G401.6 (cell line): ENCODE results near the gene CHMP1A.
"Not testable (repeated sequence)": the region's sequence is repeated elsewhere in the genome, so short reads cannot be mapped to it uniquely, and the experiment has no call there.

Source experiments
- FAIRE-seq: peaks from 2 replicates; lab custom pipeline; 2012; peaks lifted over from hg19 to GRCh38; lab: Jason Lieb, UNC

Gene CHMP1A

DNA sequence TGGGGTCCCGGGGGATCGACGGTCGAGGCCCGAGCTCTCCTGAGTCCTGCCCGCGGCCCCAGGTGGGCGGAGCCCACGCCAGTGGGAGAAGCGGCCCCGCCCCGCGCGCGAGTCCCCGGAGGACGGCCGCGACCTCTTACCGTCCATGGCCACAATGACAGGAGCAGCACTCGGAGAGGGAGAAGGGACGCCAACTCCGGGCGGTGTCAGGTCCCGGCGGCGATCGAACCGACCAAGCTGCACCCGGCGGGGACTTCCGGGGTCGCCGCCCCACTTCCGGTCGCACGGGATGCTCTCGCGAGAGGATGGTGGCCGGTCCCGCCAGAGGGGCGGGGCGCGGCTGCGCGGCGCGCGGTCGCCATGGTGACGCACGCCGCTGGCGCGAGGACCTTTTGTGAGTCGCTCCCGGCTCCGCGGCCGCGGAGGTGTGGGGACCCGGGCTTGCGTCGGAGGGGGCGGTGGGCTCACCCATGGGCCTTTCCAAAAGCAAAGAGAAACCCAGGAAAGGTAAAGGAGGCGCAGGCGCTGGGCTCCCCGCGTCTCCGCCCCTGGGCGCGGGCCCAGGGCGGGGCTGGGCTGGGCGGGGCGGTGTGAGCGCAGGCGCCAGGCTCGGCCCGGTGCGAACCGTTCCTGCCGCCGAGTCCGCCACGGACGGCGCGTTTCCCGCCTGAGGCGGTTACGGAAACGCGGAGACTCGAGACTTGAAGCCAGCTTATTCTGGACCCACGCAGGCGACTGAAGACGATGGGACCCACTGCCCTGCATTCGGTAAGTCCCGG is at the start of gene CHMP1A, which contains the start of gene SPATA33:
CHMP1A (minus strand) TSS at position 267 of the 779 bp plus-strand sequence; CDS start at position 147, 120 bp downstream.
SPATA33 (plus strand) TSS at position 395 of the 779 bp plus-strand sequence; CDS start at position 471, 76 bp downstream.
- no peak for FAIRE-seq

- no peak for FAIRE-seq
These were observed 49.2 kb upstream of the CHMP1A start for GRCh38 chr16:89706518-89707260.

- no peak for FAIRE-seq
These were observed 47.5 kb upstream of the CHMP1A start for GRCh38 chr16:89705006-89705405.

DNA sequence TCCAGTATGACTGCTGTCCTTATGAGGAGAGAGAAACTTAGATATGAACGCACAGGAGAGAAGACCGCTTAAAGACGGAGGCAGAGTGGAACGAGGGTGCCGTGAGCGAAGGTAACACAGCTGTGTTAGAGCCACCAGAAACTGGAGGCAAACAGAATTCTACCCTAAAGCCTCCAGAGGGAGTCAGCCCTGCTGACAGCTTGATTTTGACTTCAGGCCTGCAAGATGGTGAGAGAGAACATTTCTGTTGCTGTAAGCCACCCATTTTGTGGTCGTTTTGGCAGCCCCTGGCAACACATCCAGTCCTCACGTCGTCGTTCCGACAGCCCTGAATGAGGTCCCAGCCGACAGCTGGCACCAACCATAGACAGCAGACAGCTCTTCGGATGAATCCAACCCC is 46.8 kb upstream of the CHMP1A start:
- no peak for FAIRE-seq

GRCh38 chr16:89701425-89702406 is 44.2 kb upstream of the CHMP1A start, which contains the start of gene SPATA2L:
Gene SPATA2L, minus strand, starts transcription at chr16:89701705. Its CDS starts 473 bp downstream, at chr16:89701232.
- peak; percentile 95 for FAIRE-seq

DNA sequence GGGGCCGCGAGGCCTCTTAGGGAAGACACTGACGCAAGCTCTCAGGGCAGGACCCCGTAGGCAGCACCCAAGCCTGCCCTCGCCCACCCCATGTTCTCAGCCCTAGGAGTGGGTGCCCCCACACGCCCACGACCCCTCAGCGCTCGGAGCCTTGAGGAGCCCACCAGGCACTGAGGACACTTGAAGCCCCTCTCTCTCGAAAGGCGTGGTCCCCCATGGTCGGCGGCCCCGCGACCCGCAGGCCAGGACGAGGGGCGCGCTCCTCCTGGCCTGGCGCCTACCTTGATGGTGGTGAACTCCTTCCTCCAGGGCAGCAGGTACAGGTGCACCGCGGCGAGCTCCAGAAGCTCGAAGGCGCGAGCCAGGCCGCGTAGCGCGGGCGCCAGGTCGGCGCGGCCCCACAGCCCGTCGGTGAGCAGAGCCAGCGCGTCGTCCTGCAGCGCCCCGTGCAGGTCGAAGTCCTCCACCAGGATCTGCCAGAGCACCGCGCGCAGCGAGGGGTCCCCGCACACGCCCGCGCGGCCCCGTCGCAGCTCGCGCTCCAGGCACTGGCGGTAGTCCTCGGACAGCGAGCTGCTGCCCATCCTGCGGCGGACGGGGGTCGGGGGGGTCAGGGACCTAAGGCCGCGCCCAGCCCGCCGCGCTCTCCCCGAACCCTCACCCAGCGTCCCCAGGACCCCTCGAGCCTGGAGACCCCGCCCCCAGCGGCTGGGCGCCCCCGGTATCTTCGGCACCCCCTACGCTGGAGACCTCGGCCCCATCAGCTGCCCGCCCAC is 43.3 kb upstream of the CHMP1A start:
- no peak for FAIRE-seq

- FAIRE-seq = peak; percentile 99
These were observed 42.7 kb upstream of the CHMP1A start for GRCh38 chr16:89700100-89700648.

GRCh38 chr16:89699629-89700099 is 42.2 kb upstream of the CHMP1A start:
- FAIRE-seq = not testable (repeated sequence)

GRCh38 chr16:89698717-89699116 is 41.2 kb upstream of the CHMP1A start:
- FAIRE-seq = not testable (repeated sequence)

DNA sequence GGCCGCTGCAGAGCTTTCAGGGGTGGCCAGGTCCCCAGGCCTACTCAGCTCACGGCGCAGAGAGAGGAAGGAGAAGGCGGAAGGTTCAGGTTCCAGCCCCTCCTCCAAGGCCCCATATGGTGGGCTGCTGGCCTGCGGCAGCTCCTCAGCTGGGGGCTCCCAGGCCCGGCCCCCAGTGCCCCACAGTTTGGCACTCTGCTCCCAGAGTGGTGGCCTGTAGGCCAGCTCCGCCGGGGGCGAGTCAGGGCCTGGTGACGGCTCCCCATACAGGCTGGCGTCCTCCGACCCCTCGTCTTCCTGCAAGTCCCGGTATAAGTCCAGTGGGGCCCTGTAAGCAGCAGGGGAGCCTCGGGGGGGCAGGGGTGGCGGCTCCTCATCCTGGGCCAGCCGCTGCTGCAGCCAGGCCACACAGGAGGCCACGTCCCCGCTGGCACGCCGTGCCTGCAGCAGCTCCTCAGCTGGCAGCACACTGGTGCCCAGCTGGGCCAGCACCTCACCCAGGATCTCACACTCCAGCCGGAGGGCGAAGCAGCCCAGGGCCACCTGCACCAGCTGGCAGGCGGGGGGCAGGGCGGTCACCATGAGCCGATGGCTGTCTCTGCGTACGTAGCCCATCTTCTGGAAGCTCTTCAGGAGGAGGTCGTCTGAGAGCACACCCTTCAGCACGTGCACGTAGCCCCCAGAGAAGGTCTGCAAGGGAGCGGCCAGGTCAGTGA is 40.3 kb upstream of the CHMP1A start:
- FAIRE-seq = no peak

GRCh38 chr16:89697161-89697615 is 39.7 kb upstream of the CHMP1A start:
- FAIRE-seq = no peak

- FAIRE-seq = no peak
These were observed 39.2 kb upstream of the CHMP1A start for GRCh38 chr16:89696670-89697128.

DNA sequence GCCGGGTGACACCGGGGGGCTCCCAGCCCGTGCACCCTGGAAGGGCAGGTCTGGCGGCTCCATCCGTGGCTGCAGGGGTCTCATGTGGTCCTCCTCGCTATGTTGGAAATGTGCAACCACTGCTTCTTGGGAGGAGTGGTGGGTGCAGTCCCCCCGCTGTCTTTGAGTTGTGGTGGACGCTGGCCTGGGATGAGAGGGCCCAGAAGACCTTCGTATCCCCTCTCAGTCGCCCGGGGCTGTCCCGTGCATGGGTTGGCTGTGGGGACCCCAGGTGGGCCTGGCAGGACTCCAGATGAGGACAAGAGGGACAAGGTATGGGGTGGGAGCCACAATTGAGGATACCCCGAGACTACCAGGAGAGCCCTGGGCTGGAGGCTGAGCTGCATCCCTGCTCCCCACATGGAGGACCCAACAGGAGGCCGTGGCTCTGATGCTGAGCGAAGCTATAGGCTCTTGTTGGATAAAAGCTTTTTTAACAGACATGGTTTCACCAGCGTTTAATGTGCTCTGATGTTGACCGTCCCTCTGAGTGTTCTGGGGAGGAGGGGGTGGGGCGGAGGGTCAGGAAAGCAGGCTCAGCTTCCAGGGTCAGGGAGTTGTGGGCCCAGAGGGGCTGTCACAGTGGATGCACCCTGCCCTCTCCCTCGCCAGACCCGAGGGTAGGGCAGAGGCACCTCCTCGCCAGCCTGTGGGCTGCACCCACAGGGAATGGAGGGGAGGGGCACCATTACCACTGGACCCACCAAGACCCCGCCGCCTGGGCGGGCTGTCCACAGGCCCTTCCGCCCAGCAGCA is 38.6 kb upstream of the CHMP1A start:
- FAIRE-seq = no peak

DNA sequence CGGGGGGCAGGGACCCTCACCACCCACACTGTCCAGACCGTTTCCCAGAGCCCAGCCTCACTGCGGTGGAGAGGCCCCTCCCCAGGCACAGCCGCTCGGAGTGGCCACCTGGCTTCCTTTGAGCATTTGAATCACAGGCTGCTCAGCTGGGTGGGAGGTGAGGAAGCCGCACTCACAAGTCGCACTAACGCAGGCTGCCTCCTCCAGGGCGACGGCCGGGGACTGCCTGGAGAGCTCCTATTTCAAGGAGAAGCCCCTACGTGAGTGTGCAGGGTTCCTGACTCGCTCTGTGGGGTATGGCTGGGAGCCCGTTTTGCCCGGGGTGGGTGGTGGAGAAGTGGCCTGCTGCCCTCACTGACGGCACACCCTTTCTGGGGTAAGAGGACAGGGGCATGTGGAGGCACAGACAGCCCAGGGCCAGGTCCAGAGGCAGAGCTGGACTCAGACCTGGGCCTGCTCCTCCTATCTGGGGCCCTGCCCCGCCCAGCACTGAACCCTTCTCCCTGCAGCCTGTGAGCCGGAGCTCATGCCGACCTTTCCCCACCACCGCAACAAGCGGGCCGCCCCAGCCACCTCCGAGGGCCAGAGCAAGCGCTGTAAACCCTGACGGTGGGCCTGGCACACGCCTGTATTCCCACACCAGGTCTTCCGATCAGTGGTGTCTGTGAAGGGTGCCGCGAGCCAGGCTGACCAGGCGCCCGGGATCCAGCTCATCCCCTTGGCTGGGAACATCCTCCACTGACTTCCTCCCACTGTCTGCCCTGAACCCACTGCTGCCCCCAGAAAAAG is 37.8 kb upstream of the CHMP1A start:
- no peak for FAIRE-seq

DNA sequence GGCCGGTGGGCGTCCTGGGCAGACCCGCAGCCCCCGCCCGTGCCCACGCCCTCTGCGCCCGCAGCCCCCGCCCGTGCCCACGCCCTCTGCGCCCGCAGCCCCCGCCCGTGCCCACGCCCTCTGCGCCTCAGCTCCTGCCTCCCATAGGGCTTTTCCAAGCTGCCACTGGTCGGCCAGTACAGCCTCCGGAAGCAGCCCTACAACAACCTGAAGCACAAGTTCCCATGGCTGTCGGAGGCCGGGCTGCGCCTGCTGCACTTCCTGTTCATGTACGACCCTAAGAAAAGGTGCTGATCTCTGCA is 37.2 kb upstream of the CHMP1A start:
- FAIRE-seq = not testable (repeated sequence)

- FAIRE-seq = no peak
These were observed 36.6 kb upstream of the CHMP1A start for GRCh38 chr16:89693931-89694783.

DNA sequence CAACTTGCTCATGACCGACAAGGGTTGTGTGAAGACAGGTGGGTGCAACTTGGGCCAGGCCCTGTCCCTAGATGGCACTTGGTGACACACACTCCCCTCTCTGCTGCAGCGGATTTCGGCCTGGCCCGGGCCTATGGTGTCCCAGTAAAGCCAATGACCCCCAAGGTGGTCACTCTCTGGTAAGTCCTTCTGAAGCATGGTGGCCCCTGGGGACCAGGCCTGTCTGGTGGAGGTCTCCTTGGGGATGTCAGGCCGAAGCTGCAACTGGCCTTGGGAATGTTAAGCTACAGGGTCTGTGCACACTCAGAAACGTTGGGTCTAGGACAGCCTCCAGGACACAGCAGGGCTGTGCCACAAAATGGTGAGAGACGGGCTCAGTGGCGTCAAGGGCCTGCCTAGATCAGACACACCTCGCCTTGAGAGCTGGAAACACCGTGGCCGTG is 35.8 kb upstream of the CHMP1A start:
- no peak for FAIRE-seq
